Mesothelial cell of epicardium (in vitro differentiated cells): ENCODE data around the gene DCUN1D4. TPM values are rescaled to one million over a fixed set of nuclear protein-coding genes. Genes with fewer than 3 reads are reported as not detected.

ENCODE experiments used
- DNase-seq, 2 experiments: peaks; one replicate each; pipeline ENCODE4 v3.0.0; 2021; ENCODE audit warnings: low spot score in 2 of 2; ENCODE audit not compliant: unreplicated experiment in 2 of 2
- H3K27ac Mint-ChIP-seq: 2 replicates; pipeline ENCODE4 v1.8.0; 2021; ENCODE audit warnings: mixed read lengths
- H3K27me3 Mint-ChIP-seq: 2 replicates; pipeline ENCODE4 v1.8.0; 2021; ENCODE audit warnings: low read depth, mixed read lengths
- H3K36me3 Mint-ChIP-seq: 2 replicates; pipeline ENCODE4 v1.8.0; 2021; ENCODE audit warnings: mixed read lengths
- H3K4me1 Mint-ChIP-seq: 2 replicates; pipeline ENCODE4 v1.8.0; 2021; ENCODE audit warnings: mixed read lengths
- H3K4me3 Mint-ChIP-seq: 2 replicates; pipeline ENCODE4 v1.8.0; 2021; ENCODE audit warnings: mild to moderate bottlenecking, moderate library complexity, mixed read lengths
- H3K9me3 Mint-ChIP-seq: 2 replicates; pipeline ENCODE4 v1.8.0; 2021; ENCODE audit warnings: mixed read lengths
- CTCF ChIP-seq: fragments of 200-600 bp; sonication (generic); IDR thresholded peaks from one replicate; pipeline ENCODE4 v1.5.0; 2021; ENCODE audit warnings: antibody characterized with exemption; ENCODE audit not compliant: unreplicated experiment
- total RNA-seq: library from RNA; stranded (reverse); gene quantifications from 3 replicates; pipeline ENCODE4 v1.2.1, GENCODE V29; 2021

The DCUN1D4 gene
- total RNA-seq, 1 donor from 2014 or later = 44.8 TPM

GRCh38 chr4:51850294-51850693 lies 7.3 kb downstream of the DCUN1D4 start:
- Mint-ChIP-seq H3K36me3 (no peaks in the 10 kb centered on the region), H3K27ac (no peak overlapping the region), H3K9me3 (no peaks in the 10 kb centered on the region), H3K27me3 (no peaks in the 10 kb centered on the region), H3K4me1 (peaks cover 27% of the 10 kb centered on the region), H3K4me3 (no peak overlapping the region)
- no peak for DNase-seq
- TF ChIP-seq CTCF = no peak

DNA sequence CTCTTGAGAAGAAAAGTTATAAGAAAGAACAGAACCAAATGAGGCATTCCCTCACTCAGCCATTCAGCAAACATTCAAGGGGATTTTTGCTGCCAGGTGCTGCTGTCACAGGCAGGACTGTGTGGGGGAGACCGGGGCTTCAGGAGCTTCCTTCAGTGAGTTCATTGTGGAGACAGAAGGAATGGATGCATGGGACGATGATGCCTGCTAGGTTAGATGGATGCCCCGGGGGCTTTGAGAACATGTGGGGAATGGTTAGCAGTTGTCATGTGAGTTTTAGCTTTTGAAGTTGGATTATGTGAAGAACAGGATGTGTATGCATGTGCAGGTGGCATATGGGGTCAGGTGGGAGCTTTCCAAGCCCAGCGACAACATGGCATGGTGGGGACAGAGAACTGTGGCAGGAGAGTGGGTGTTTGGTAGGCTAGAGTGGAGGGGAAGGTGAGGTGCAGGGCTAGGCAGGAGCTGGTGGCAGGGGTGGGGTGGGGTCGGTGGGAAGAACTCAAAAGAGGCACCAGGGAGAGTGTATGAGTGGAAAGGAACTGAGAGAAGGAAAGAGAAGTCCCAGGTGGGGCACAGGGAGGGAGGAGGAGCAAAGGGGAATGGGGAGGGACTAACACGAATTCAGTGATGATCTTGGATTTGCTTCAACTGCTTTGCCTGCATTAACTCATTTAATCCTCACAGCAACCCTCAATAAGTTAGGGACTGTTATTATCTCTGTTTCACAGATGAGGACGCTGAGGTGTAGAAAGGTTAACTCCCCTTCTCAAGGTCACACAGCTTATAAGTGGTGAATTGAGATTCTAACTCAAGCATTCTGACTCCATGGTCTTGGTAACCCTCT lies 8.4 kb downstream of the DCUN1D4 start:
- no peak for DNase-seq
- H3K36me3 Mint-ChIP-seq = no peaks in the 10 kb centered on the region
- H3K27me3 Mint-ChIP-seq = no peaks in the 10 kb centered on the region
- peaks cover 23% of the 10 kb centered on the region for H3K4me1 Mint-ChIP-seq
- no peaks in the 10 kb centered on the region for H3K9me3 Mint-ChIP-seq
- no peak overlapping the region for H3K4me3 Mint-ChIP-seq
- no peak overlapping the region for H3K27ac Mint-ChIP-seq
- no peak for TF ChIP-seq CTCF

DNA sequence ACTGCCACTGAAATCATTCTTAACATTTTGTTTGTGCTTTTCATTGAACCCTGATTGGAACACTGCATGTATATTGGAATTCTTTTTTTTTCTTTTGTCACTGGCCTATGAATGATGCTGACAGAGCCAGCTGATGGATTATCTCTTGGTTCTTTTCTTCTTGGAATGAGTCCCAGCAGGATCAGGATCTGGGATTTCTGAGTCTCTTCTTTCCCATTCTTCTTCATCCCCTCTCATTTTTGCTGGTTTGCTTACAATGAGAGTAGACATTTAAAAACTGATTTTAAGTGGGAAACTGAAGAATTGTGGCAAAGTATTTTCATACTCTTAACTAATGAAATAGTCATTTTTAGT lies 9.0 kb downstream of the DCUN1D4 start:
- Mint-ChIP-seq H3K4me1 (peaks cover 23% of the 10 kb centered on the region), H3K4me3 (no peak overlapping the region), H3K27me3 (no peaks in the 10 kb centered on the region), H3K36me3 (no peaks in the 10 kb centered on the region), H3K27ac (no peak overlapping the region), H3K9me3 (no peaks in the 10 kb centered on the region)
- no peak for TF ChIP-seq CTCF
- no peak for DNase-seq

- H3K4me3 Mint-ChIP-seq = no peak overlapping the region
- no peak for DNase-seq
These were observed 10.2 kb downstream of the DCUN1D4 start for GRCh38 chr4:51853027-51853682.

DNA sequence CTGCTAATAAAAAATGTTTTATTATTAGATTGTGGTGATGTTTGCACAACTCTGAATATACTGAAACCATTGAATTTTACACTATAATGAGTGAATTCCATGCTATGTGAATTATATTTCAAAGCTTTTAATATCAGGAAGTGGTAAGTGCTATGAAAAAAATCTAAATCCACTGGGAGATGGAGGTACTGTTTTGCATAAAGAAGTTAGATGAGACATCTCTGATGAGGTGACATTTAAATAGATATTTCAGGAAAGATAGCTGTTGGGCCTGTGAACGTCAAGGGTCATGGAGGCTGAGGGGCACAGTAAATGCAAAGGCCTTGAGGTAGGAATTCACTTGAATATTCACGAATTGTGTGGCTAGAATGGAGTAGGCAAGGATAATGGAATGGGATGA lies 12.3 kb downstream of the DCUN1D4 start:
- Mint-ChIP-seq H3K27ac (no peak overlapping the region), H3K4me1 (peaks cover 37% of the 10 kb centered on the region), H3K9me3 (no peaks in the 10 kb centered on the region), H3K4me3 (no peak overlapping the region), H3K36me3 (no peaks in the 10 kb centered on the region), H3K27me3 (no peaks in the 10 kb centered on the region)
- DNase-seq = no peak
- TF ChIP-seq CTCF = no peak

More at GRCh38 chr4:51853027-51853682, 10.2 kb downstream of the DCUN1D4 start:
- H3K27me3 Mint-ChIP-seq = no peaks in the 10 kb centered on the region
- no peaks in the 10 kb centered on the region for H3K9me3 Mint-ChIP-seq
- peaks cover 24% of the 10 kb centered on the region for H3K4me1 Mint-ChIP-seq
- no peaks in the 10 kb centered on the region for H3K36me3 Mint-ChIP-seq
- H3K27ac Mint-ChIP-seq = peak overlapping the region; percentile 61
- TF ChIP-seq CTCF = no peak
